ENCODE data around the gene ADCY7. TPM values are rescaled to one million over a fixed set of nuclear protein-coding genes. Genes with fewer than 3 reads are reported as not detected.

ADCY7 gene
- total RNA-seq, 1 donor = 225 TPM

DNA sequence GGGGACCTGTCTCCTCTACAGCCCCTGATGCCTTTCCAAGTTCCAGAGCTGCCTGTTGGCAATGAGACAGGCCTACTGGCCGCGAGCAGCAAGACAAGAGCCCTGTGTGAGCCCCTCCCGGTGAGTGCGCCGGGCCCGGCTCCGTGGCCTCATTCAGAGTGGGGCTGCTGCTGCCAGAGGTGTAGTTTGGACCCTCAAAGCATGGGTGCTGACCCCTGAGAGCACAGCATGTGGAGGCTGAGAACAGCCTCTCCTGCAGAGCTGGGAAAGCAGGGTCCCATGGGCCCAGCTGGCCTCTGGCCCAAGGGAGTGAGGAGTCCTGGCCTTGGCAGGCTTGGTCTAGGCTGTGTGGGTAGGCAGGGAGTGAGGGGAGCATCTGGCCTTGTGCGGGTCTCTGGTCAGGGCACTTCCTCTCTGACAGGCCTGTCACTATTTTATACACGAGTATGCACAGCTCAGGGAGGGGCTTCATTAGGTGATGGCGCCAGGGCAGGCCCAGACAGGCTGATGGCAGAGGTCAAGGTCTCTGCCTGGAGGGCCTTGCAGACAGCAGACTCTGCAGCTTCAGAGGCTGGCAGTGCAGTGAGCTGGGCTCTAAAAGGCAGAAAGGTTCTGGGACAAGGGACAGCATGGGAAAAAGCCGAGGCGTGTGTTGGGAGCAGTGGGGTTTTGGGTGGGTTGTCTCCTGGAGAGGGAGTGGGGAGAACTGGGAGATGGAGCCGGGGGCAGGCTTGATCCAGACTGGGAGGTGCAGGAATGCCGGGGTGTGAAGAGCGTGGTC is 43.4 kb downstream of the ADCY7 start:
- no peak for DNase-seq (ENCODE audit: low read depth in 2 of 3, low spot score in 2 of 3)

- no peak for DNase-seq (ENCODE audit: low read depth in 2 of 3, low spot score in 2 of 3)
These were observed 44.2 kb downstream of the ADCY7 start for GRCh38 chr16:50310308-50311133.

DNA sequence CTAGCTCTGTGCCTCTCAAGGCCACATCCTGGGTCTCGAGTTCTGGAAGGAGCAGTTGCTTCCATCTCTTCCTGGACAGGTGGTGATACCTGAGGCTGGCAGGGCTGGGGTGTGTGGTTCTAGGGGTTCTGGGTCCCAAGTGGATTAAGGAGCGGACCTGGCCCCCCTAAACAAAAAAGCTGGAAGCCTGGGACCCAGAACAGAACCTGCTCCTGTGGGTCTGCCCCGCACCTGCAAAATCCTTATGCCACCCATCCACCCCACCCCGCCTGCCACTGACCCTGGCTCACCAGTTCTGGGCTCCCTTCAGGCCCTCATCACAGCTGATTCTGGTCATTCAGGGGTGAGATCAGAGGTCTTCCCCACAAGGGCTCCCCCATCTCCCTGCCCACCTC is 44.8 kb downstream of the ADCY7 start:
- no peak for DNase-seq (ENCODE audit: low read depth in 2 of 3, low spot score in 2 of 3)

DNA sequence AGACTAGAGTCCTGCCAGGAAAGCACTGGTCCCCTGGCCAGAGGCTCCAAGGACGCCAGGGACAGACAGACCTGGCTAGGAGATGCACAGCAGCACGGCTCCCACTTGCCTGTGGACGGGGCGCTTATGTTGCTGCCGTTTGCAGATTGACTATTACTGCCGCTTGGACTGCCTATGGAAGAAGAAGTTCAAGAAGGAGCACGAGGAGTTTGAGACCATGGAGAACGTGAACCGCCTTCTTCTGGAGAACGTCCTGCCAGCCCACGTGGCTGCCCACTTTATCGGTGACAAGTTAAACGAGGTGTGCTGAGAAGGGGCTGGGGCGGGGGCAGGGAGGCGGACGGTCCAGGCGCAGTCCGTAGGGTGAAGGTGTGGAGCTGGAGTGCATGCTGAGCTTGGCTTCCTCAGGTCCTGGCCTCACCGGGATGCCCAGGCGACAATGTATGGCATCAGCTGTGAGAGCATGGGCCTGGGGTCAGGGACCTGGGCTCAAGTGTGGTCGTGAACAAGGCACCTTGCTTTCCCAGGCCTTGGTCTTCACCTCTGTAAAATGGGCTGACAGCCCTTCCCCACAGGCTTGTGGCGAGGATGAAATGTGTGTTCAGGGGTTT is 45.6 kb downstream of the ADCY7 start:
- DNase-seq (ENCODE audit: low read depth in 2 of 3, low spot score in 2 of 3) = no peak

DNA sequence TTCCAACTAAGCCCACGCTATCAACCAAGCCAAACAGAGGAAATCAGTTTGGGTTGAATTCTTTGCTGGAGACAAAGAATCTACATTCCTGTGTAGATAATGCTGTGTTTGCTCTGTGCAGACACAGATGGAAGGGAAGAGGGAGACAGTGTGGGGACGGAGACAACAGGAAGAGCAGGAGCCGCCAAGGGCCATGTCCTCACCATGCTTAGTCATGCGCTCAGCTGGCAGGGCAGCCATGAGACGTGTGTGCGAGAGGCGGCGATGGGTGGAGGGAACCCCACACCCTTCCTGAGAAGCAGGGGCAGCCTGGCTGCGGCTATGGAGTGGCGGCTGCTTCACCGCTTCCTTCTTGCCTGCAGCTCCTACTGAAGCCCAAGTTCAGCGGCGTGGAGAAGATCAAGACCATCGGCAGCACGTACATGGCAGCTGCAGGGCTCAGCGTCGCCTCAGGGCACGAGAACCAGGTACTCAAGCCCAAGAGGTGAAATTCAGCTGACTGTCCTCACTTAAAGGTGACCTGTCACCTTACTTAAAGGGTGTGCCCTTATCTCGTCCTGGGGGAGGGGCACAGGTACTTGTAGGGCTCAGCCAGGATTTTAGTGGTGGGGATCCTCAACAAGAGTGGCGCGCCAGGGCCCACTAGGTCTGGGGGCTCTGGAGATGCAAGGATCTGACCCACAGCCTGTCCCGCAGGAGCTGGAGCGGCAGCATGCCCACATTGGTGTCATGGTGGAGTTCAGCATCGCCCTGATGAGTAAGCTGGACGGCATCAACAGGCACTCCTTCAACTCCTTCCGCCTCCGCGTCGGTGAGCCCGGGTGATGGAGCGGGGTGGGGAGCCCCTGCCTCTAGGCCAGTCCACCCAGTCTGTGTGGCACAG is 47.5 kb downstream of the ADCY7 start:
- DNase-seq (ENCODE audit: low read depth in 2 of 3, low spot score in 2 of 3) = peak in 2 of 3 donors; percentile 48 to 64

DNA sequence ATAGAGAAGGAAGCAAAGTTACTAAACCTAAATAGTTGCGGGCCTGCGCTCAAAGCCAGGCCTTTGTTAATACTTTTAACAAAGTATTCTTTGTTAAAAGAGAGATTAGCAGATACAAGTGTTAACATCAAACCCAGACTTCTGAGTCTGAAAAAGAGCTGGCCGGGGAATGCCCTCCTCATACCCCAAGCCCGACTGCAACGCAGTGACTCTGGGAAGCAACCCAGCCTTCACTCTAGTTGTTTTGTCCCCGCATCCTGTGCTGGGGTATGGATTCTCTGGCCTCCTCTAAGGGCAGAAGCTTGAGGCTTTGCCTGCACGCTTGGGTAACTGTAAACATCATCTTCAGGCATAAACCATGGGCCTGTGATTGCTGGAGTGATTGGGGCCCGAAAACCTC is 48.3 kb downstream of the ADCY7 start:
- no peak for DNase-seq (ENCODE audit: low read depth in 2 of 3, low spot score in 2 of 3)

DNA sequence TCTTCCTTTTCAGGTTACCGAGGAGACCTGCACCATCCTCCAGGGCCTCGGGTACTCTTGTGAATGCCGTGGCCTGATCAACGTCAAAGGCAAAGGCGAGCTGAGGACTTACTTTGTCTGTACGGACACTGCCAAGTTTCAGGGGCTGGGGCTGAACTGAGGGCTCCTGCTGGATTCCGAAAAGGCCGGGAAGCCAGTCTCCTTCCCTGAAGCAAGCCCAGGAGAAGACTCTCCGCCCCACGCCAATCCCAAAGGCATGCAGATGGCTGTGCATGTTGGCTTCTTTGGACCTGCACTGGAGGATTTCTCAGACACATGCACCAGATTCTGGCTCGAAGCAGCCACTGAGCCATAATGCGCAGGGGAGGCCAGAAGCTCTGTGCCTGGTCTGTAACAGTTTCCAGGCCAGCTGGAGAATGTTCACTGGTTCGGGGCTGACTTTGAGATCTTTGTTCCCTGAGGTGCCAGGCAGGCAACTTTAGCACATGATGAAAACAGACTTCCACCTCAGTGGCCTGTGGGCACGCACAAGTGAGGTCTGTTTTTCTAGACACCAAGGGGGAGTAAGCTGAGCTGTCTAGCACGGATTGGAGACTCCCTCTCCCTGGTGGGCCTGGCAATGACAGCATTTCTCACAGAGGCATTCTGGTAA is 49.1 kb downstream of the ADCY7 start:
- no peak for DNase-seq (ENCODE audit: low read depth in 2 of 3, low spot score in 2 of 3)

DNA sequence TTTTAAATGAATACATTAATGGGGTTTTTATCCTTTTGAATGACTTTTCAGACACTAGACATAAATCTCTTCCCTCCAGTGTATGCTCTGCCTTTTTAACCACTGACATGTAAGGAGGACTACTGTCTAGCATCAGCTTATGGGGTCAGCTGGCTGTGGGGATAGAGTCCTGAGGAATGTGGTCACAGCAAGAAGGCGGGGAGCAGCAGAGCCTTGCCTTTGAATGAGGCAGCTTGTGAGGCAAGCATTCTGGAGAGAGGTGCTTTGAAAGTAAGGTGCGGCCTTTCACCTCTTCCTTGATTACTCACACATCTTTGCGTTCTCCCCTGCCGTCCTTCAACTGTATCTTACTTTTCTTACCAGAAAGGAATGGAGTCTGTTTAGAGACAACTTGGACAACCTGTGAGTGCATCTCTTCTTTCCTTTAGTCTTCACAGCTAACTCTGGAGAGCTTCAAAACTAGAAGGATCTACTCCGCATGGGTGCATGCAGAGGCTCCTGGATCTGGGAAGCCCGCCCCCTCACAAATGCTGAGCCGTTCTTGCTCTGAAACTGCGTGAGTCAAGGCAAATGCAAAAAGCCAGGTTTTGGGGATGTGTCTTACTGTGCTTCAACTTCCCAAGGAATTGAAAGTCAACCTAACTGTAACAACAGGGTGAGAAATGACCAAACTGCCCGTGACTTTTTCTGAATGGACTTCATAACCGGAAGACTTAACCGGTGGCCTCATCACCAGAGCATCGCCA is 49.9 kb downstream of the ADCY7 start:
- DNase-seq (ENCODE audit: low read depth in 2 of 3, low spot score in 2 of 3) = no peak

- DNase-seq (ENCODE audit: low read depth in 2 of 3, low spot score in 2 of 3) = no peak
These were observed 50.7 kb downstream of the ADCY7 start for GRCh38 chr16:50316848-50317630.

- no peak for DNase-seq (ENCODE audit: low read depth in 2 of 3, low spot score in 2 of 3)
These were observed 52.6 kb downstream of the ADCY7 start for GRCh38 chr16:50318796-50319578.

GRCh38 chr16:50320310-50320709 is 54.0 kb downstream of the ADCY7 start:
- DNase-seq (ENCODE audit: low read depth in 2 of 3, low spot score in 2 of 3) = no peak

- no peak for DNase-seq (ENCODE audit: low read depth in 2 of 3, low spot score in 2 of 3)
These were observed 56.0 kb downstream of the ADCY7 start for GRCh38 chr16:50322333-50322732.

GRCh38 chr16:50323335-50324011 is 57.1 kb downstream of the ADCY7 start:
- DNase-seq (ENCODE audit: low read depth in 2 of 3, low spot score in 2 of 3) = peak in 1 of 3 donors; percentile 41

DNA sequence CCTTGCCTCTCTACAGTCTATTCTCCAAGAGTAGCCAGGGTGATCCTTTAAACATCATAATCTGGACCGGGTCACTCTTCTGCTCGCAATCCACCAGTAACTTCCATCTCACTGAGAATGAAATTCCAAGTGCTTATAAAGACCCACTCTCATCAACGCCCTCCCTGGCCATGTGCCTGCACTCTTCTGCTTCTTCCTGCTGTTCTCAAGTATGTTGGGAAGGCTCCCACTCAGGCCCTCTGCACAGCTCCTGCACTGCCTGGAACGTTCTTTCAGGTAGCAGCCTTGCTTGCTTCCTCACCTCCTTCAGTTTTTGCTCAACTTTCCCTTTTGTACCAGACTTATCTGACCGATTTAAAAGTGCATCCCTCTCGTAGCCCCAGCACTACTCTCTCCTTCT is 58.0 kb downstream of the ADCY7 start:
- DNase-seq (ENCODE audit: low read depth in 2 of 3, low spot score in 2 of 3) = no peak

DNA sequence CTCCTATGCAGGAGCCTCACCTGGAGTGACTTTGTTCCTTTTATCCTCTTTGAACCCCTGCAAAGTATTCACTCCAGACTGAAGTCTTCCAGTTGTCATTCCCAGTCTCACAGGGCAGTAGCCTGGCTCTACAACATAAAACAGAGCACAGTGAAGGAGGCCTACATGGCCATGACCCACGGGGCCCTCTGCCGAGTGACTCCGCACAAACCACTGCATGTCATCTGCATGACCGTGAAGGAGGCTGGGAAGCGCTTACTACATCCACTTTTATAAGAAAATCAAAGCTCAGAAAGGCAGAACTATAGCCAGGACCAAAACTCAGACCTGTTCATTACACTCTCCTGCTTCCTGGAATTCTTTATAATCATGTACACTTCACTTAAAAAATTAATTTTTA is 59.9 kb downstream of the ADCY7 start:
- DNase-seq (ENCODE audit: low read depth in 2 of 3, low spot score in 2 of 3) = no peak

- DNase-seq (ENCODE audit: low read depth in 2 of 3, low spot score in 2 of 3) = peak; percentile 37 to 68 (median 47)
These were observed 60.6 kb downstream of the ADCY7 start for GRCh38 chr16:50326835-50327465.

All from hematopoietic multipotent progenitor cell (in vitro differentiated cells).